Stimulated activated CD4-positive, alpha-beta T cell treated with anti-CD3 and anti-CD28 coated beads, Interleukin-1b, Interleukin-23, amount 100 ng/mL, for 4 hours (primary cell): Measurements from ENCODE around the gene MGAM2.
"Not testable (repeated sequence)": the region's sequence is repeated elsewhere in the genome, so short reads cannot be mapped to it uniquely, and the experiment has no call there.

Experiments
- DNase-seq, 2 donors: peaks; one replicate each; pipeline ENCODE4 v3.0.0-alpha.2; 2020; ENCODE audit warnings: low read depth in 2 of 2

The MGAM2 gene

GRCh38 chr7:142111499-142111898 is at the start of gene MGAM2:
Gene MGAM2 (plus strand): TSS chr7:142111718. CDS start chr7:142116874, 5,156 bp downstream.
- no peak for DNase-seq

GRCh38 chr7:142063551-142064442 is 47.7 kb upstream of the MGAM2 start:
- DNase-seq: no peak

GRCh38 chr7:142066536-142066935 is 45.0 kb upstream of the MGAM2 start:
- DNase-seq: no peak

- no peak for DNase-seq
These were observed 33.8 kb upstream of the MGAM2 start for GRCh38 chr7:142077762-142078161.

- DNase-seq: no peak
These were observed 27.9 kb upstream of the MGAM2 start for GRCh38 chr7:142083605-142084004.

GRCh38 chr7:142085428-142085827 is 26.1 kb upstream of the MGAM2 start:
- no peak for DNase-seq

- no peak for DNase-seq
These were observed 23.4 kb upstream of the MGAM2 start for GRCh38 chr7:142088022-142088714.

GRCh38 chr7:142089035-142089434 is 22.5 kb upstream of the MGAM2 start:
- no peak for DNase-seq

- no peak for DNase-seq
These were observed 19.6 kb upstream of the MGAM2 start for GRCh38 chr7:142091961-142092360.

- DNase-seq: no peak
These were observed 16.7 kb upstream of the MGAM2 start for GRCh38 chr7:142094861-142095260.

- no peak for DNase-seq
These were observed 13.9 kb upstream of the MGAM2 start for GRCh38 chr7:142097571-142097970.

GRCh38 chr7:142098004-142098403 is 13.5 kb upstream of the MGAM2 start:
- no peak for DNase-seq

- not testable (repeated sequence) for DNase-seq
These were observed 12.2 kb upstream of the MGAM2 start for GRCh38 chr7:142099347-142099746.

- no peak for DNase-seq
These were observed 10.9 kb upstream of the MGAM2 start for GRCh38 chr7:142100634-142101033.

- not testable (repeated sequence) for DNase-seq
These were observed 9.7 kb upstream of the MGAM2 start for GRCh38 chr7:142101794-142102193.

GRCh38 chr7:142104550-142105527 is 6.7 kb upstream of the MGAM2 start:
- DNase-seq: no peak

- no peak for DNase-seq
These were observed 2.6 kb upstream of the MGAM2 start for GRCh38 chr7:142108728-142109505.

GRCh38 chr7:142110098-142110497 is 1.4 kb upstream of the MGAM2 start:
- no peak for DNase-seq

GRCh38 chr7:142110638-142111037 is 880 bp upstream of the MGAM2 start:
- DNase-seq: no peak

GRCh38 chr7:142112086-142112485 is 568 bp downstream of the MGAM2 start:
- no peak for DNase-seq

GRCh38 chr7:142114207-142114606 is 2.7 kb downstream of the MGAM2 start:
- DNase-seq: no peak
